Panc1 (cell line): ENCODE data around the gene SHISAL2A. TPM values are rescaled to one million over a fixed set of nuclear protein-coding genes. Genes with fewer than 3 reads are reported as not detected.

Source experiments
- ATAC-seq: fragments of 200-7000 bp; cut with Tn5 transposase; 2 replicates; pipeline ENCODE4 v1.9.1; 2020; ENCODE audit warnings: mild to moderate bottlenecking, moderate library complexity
- BruUV-seq: library from RNA; stranded (reverse); fragments of 400-500 nt; replicated peaks from 2 replicates; lab custom pipeline; 2021; lab: Mats Ljungman, UMichigan
- CTCF ChIA-PET: fragments of 300-600 bp; sonication (Branson Sonifier 250); formaldehyde crosslinking; loops from one replicate; lab custom pipeline; 2022; ENCODE audit warnings: antibody characterized with exemption; lab: Charles Lee
- POLR2A ChIA-PET: fragments of 300-600 bp; sonication (Branson Sonifier 250); formaldehyde crosslinking; loops from one replicate; lab custom pipeline; 2022; ENCODE audit warnings: antibody characterized with exemption; lab: Charles Lee
- DNase-seq: peaks from one replicate; pipeline ENCODE4 v3.0.0-alpha.2; 2010; ENCODE audit warnings: low read depth, low spot score
- H3K27ac ChIP-seq: 2 replicates; pipeline ENCODE4 v1.5.1; 2011; ENCODE audit warnings: mild to moderate bottlenecking, low read length, inconsistent platforms
- H3K27me3 ChIP-seq: fragments of 200-500 bp; sonication (Bioruptor generic); 2 replicates; pipeline ENCODE4 v1.6.0; 2014; ENCODE audit warnings: low read length, inconsistent platforms; ENCODE audit not compliant: control insufficient read depth, insufficient read depth
- H3K36me3 ChIP-seq: fragments of 200-500 bp; sonication (Bioruptor generic); 2 replicates; pipeline ENCODE4 v1.5.1; 2014; ENCODE audit warnings: inconsistent platforms, mild to moderate bottlenecking, low read length, moderate library complexity; ENCODE audit not compliant: control insufficient read depth, insufficient read depth
- H3K4me1 ChIP-seq: 2 replicates; pipeline ENCODE4 v1.5.1; 2011; ENCODE audit warnings: inconsistent platforms, mild to moderate bottlenecking, low read length, moderate library complexity; ENCODE audit not compliant: control insufficient read depth, insufficient read depth
- H3K4me3 ChIP-seq, 2 experiments: 2 replicates each; pipeline ENCODE4 v1.5.1; 2011 to 2012; ENCODE audit warnings: low read depth in 2 of 2, low read length in 2 of 2, mild to moderate bottlenecking in 2 of 2, inconsistent platforms in 1 of 2, moderate library complexity in 1 of 2
- H3K9me3 ChIP-seq: fragments of 200-500 bp; sonication (Bioruptor generic); 2 replicates; pipeline ENCODE4 v1.5.1; 2014; ENCODE audit warnings: low read depth, mild to moderate bottlenecking, inconsistent platforms, low read length, moderate library complexity; ENCODE audit not compliant: control insufficient read depth, insufficient read depth
- POLR2AphosphoS5 ChIP-seq: IDR thresholded peaks from 2 replicates; pipeline ENCODE4 v1.6.1; 2012; ENCODE audit warnings: mild to moderate bottlenecking, low read depth, low read length, moderate library complexity
- SIN3A ChIP-seq: IDR thresholded peaks from 2 replicates; pipeline ENCODE4 v1.6.1; 2012; ENCODE audit warnings: low read depth, mild to moderate bottlenecking, low read length, moderate library complexity, borderline replicate concordance; ENCODE audit not compliant: insufficient read depth
- TCF7L2 ChIP-seq: IDR thresholded peaks from 2 replicates; pipeline ENCODE4 v1.6.1; 2011; ENCODE audit warnings: mild to moderate bottlenecking, low read depth, low read length, inconsistent platforms
- in situ Hi-C: cut with HindIII; loops from 2 replicates; pipeline ENCODE4 v1.10.0; 2016; ENCODE audit warnings: low sequenced_read_pairs, low pct_unique_long_range_greater_than_20kb
- intact Hi-C: fragments of 100-400 bp; cut with micrococcal nuclease; formaldehyde crosslinking; loops from one replicate; pipeline ENCODE4 v1.10.0; 2022; ENCODE audit not compliant: unreplicated experiment
- total RNA-seq: library from RNA; stranded (reverse); gene quantifications from one replicate; pipeline ENCODE4 v1.2.1, GENCODE V29; 2021; ENCODE audit not compliant: unreplicated experiment
- TF ChIP-seq, protein P1 (sequence below), 2 experiments: IDR thresholded peaks; 2 replicates each; pipeline ENCODE4 v1.6.1; 2011 to 2012; ENCODE audit warnings: low read depth in 2 of 2, control low read depth in 1 of 2, low read length in 1 of 2, mild to moderate bottlenecking in 1 of 2, moderate library complexity in 1 of 2; ENCODE audit not compliant: insufficient read depth in 1 of 2
- TF ChIP-seq, protein P2 (sequence below): fragments of 450-650 bp; IDR thresholded peaks from 2 replicates; pipeline ENCODE4 v1.5.1; 2017; ENCODE audit warnings: mild to moderate bottlenecking

The SHISAL2A gene
- total RNA-seq, 1 experiment from 2014 or later: 0.23 TPM

DNA sequence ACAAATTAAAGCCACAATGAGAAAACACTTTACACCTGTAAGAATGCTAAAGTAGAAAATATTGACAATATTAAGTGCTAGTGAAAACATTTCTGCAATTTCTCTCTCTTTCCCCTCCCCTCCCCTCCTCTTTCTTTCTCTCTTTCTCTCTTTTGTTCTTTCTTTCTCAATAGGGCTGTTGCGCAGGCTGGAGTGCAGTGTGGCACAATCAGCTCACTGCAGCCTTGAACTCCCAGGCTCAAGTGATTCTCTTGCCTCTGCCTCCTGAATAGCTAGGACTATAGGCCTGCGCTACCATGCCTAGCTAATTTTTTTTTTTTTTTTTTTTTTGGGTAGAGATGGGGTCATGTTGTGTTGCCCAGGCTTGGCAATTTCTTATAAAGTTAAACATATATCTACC lies 5.9 kb upstream of the SHISAL2A start:
- H3K27me3 ChIP-seq: no peaks in the 10 kb centered on the region
- no peak for ATAC-seq
- intact Hi-C loops: no loop called here
- in situ Hi-C loops: no loop called here
- no peak for DNase-seq
- ChIA-PET CTCF (no interaction called here), POLR2A (no interaction called here)
- H3K36me3 ChIP-seq: no peaks in the 10 kb centered on the region
- H3K27ac ChIP-seq: no peak overlapping the region
- no TSS peak for BruUV-seq
- TF ChIP-seq TCF7L2: no peak
- TF ChIP-seq POLR2AphosphoS5: no peak
- no peak for TF ChIP-seq SIN3A
- TF ChIP-seq, protein P1, sequence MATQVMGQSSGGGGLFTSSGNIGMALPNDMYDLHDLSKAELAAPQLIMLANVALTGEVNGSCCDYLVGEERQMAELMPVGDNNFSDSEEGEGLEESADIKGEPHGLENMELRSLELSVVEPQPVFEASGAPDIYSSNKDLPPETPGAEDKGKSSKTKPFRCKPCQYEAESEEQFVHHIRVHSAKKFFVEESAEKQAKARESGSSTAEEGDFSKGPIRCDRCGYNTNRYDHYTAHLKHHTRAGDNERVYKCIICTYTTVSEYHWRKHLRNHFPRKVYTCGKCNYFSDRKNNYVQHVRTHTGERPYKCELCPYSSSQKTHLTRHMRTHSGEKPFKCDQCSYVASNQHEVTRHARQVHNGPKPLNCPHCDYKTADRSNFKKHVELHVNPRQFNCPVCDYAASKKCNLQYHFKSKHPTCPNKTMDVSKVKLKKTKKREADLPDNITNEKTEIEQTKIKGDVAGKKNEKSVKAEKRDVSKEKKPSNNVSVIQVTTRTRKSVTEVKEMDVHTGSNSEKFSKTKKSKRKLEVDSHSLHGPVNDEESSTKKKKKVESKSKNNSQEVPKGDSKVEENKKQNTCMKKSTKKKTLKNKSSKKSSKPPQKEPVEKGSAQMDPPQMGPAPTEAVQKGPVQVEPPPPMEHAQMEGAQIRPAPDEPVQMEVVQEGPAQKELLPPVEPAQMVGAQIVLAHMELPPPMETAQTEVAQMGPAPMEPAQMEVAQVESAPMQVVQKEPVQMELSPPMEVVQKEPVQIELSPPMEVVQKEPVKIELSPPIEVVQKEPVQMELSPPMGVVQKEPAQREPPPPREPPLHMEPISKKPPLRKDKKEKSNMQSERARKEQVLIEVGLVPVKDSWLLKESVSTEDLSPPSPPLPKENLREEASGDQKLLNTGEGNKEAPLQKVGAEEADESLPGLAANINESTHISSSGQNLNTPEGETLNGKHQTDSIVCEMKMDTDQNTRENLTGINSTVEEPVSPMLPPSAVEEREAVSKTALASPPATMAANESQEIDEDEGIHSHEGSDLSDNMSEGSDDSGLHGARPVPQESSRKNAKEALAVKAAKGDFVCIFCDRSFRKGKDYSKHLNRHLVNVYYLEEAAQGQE (IDR thresholded peaks at IDR 0.05; ENCODE audit: insufficient read depth in 1 of 2, low read depth in 2 of 2, low read length in 1 of 2): no peak
- TF ChIP-seq, protein P2, sequence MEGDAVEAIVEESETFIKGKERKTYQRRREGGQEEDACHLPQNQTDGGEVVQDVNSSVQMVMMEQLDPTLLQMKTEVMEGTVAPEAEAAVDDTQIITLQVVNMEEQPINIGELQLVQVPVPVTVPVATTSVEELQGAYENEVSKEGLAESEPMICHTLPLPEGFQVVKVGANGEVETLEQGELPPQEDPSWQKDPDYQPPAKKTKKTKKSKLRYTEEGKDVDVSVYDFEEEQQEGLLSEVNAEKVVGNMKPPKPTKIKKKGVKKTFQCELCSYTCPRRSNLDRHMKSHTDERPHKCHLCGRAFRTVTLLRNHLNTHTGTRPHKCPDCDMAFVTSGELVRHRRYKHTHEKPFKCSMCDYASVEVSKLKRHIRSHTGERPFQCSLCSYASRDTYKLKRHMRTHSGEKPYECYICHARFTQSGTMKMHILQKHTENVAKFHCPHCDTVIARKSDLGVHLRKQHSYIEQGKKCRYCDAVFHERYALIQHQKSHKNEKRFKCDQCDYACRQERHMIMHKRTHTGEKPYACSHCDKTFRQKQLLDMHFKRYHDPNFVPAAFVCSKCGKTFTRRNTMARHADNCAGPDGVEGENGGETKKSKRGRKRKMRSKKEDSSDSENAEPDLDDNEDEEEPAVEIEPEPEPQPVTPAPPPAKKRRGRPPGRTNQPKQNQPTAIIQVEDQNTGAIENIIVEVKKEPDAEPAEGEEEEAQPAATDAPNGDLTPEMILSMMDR: no peak
- H3K4me1 ChIP-seq: no peaks in the 10 kb centered on the region
- no peak overlapping the region for H3K4me3 ChIP-seq
- H3K9me3 ChIP-seq: no peaks in the 10 kb centered on the region

DNA sequence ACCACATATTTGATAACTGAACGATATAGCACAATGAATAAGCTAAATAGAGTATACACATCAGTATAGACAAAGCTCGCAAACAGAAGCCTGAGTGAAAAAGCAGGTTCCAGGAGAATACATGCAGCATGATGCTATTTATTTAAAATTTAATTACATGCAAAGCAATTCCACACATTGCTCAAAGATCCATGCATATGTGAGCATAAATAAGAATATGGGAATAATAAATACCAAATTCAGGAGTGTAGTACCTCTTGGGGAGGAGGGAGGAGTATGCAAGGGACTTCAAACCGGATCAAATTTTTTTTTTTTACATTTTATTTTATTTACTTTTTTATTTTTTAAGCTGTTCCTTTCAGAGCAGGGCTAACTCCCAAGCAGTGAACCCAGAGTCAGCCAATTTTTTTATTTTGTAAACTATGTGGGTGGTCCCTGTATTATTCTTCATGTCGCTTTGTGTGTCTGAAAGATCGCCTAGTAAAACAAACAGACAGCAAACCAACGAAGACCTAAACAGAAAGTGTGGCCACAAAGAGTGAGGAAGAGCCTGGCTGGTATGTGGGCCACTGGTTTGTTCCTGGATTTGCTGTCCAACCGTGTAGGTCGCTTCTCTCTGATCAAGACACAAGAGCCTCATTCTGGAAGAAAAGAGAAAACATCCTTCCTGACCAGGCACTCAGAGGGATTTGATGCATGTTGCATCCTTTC lies 4.2 kb upstream of the SHISAL2A start:
- DNase-seq (no peak), ATAC-seq (no peak)
- POLR2A ChIA-PET: no interaction called here
- Histone ChIP-seq H3K27ac (no peak overlapping the region), H3K4me3 (no peak overlapping the region; a peak in 1 of 4 replicates), H3K4me1 (no peaks in the 10 kb centered on the region), H3K36me3 (no peaks in the 10 kb centered on the region), H3K27me3 (peaks cover 6% of the 10 kb centered on the region), H3K9me3 (no peaks in the 10 kb centered on the region)
- intact Hi-C loops (no loop called here), in situ Hi-C loops (no loop called here)
- no TSS peak for BruUV-seq
- no peak for TF ChIP-seq SIN3A
- TF ChIP-seq, protein P1 (IDR thresholded peaks at IDR 0.05; ENCODE audit: insufficient read depth in 1 of 2, low read depth in 2 of 2, low read length in 1 of 2): no peak
- TF ChIP-seq, protein P2: no peak
- TF ChIP-seq POLR2AphosphoS5: no peak
- no peak for TF ChIP-seq TCF7L2
- CTCF ChIA-PET: no interaction called here
